Ishikawa (cell line): ENCODE results near the gene SMIM41.

Experiments used
- CEBPB ChIP-seq: IDR thresholded peaks from 2 replicates; pipeline ENCODE4 v1.6.1; 2012
- EP300 ChIP-seq: IDR thresholded peaks from 2 replicates; pipeline ENCODE4 v1.6.1; 2012; ENCODE audit warnings: borderline replicate concordance
- FOXM1 ChIP-seq: IDR thresholded peaks from 2 replicates; pipeline ENCODE4 v1.6.1; 2012; ENCODE audit warnings: low read depth, borderline replicate concordance
- MAX ChIP-seq: IDR thresholded peaks from 2 replicates; pipeline ENCODE4 v1.6.1; 2012
- NFIC ChIP-seq: IDR thresholded peaks from 2 replicates; pipeline ENCODE4 v1.6.1; 2012
- RAD21 ChIP-seq: IDR thresholded peaks from 2 replicates; pipeline ENCODE4 v1.6.1; 2012; ENCODE audit warnings: low read depth
- TAF1 ChIP-seq: IDR thresholded peaks from 2 replicates; pipeline ENCODE4 v1.6.1; 2012; ENCODE audit warnings: low read depth, mild to moderate bottlenecking
- TCF12 ChIP-seq: IDR thresholded peaks from 2 replicates; pipeline ENCODE4 v1.6.1; 2012; ENCODE audit warnings: low read depth
- TEAD4 ChIP-seq: IDR thresholded peaks from 2 replicates; pipeline ENCODE4 v1.6.1; 2012
- USF1 ChIP-seq: IDR thresholded peaks from 2 replicates; pipeline ENCODE4 v1.6.1; 2012
- YY1 ChIP-seq: IDR thresholded peaks from 2 replicates; pipeline ENCODE4 v1.6.1; 2012; ENCODE audit warnings: low read depth
- ZBTB7A ChIP-seq: IDR thresholded peaks from 2 replicates; pipeline ENCODE4 v1.6.1; 2012; ENCODE audit warnings: low read depth

- TF ChIP-seq RAD21 (no peak), NFIC (no peak), CEBPB (no peak), USF1 (no peak), EP300 (no peak), TEAD4 (no peak), TAF1 (no peak), MAX (no peak), TCF12 (no peak), YY1 (no peak), FOXM1 (no peak), ZBTB7A (no peak)
Observed at GRCh38 chr12:52054231-52054832, 25.2 kb upstream of the SMIM41 start.
